Sigmoid colon (tissue), 7 donors: ENCODE measurements around the gene XRN2. TPM values are rescaled to one million over a fixed set of nuclear protein-coding genes. Genes with fewer than 3 reads are reported as not detected.

ENCODE experiments used
- DNase-seq: peaks from one replicate; pipeline ENCODE4 v3.0.0-alpha.2; 2019
- H3K27ac ChIP-seq, 4 donors: fragments of 200-600 bp; sonication (generic); one replicate each; pipeline ENCODE4 v1.5.1; 2016 to 2019; ENCODE audit warnings: mild to moderate bottlenecking in 1 of 4
- H3K27me3 ChIP-seq, 3 donors: fragments of 200-600 bp; sonication (generic); one replicate each; pipeline ENCODE4 v1.5.1; 2019; ENCODE audit warnings: mild to moderate bottlenecking in 1 of 3
- H3K36me3 ChIP-seq, 4 donors: fragments of 200-600 bp; sonication (generic); one replicate each; pipeline ENCODE4 v1.5.1; 2016 to 2019
- H3K4me1 ChIP-seq, 4 donors: fragments of 200-600 bp; sonication (generic); one replicate each; pipeline ENCODE4 v1.5.1; 2017 to 2019
- H3K4me3 ChIP-seq, 4 donors: fragments of 200-600 bp; sonication (generic); one replicate each; pipeline ENCODE4 v1.5.1; 2017 to 2019; ENCODE audit warnings: mild to moderate bottlenecking in 2 of 4, moderate library complexity in 1 of 4
- H3K9me3 ChIP-seq, 4 donors: fragments of 200-600 bp in 3 of 4; sonication (generic) in 3 of 4; one replicate each; pipeline versions ENCODE4 v1.5.1 to v1.6.1; 2013 to 2019
- EP300 ChIP-seq, 4 donors: sonication (generic); formaldehyde crosslinking; IDR thresholded peaks; one replicate each; pipeline ENCODE4 v1.6.1; 2017; ENCODE audit warnings: antibody characterized with exemption in 4 of 4
- POLR2A ChIP-seq, 2 donors: fragments of 450-650 bp; IDR thresholded peaks; one replicate each; pipeline ENCODE4 v1.6.1; 2016; ENCODE audit warnings: antibody characterized with exemption in 2 of 2, mild to moderate bottlenecking in 2 of 2, moderate library complexity in 2 of 2
- POLR2AphosphoS5 ChIP-seq, 4 donors: sonication (generic); formaldehyde crosslinking; IDR thresholded peaks; one replicate each; pipeline ENCODE4 v1.6.1; 2017; ENCODE audit warnings: antibody characterized with exemption in 4 of 4
- WGBS, 2 donors: extraction: QIAGEN DNeasy Blood & Tissue Kit; methylation state at CpG; one replicate each; pipeline ENCODE4 v1.1.7; 2013; 5-methylcytosine and 5-hydroxymethylcytosine counted together
- intact Hi-C: fragments of 100-400 bp; cut with DNase I; formaldehyde crosslinking; loops from one replicate; pipeline ENCODE4 v1.15.1; 2023
- polyA plus RNA-seq, 3 donors: library from polyadenylated mRNA; stranded (reverse); fragments of 200-250 nt; gene quantifications; one replicate each; pipeline ENCODE4 v1.2.3, GENCODE V29; 2013
- total RNA-seq, 4 donors: library from RNA; depleted of rRNA; stranded (reverse); fragments of >200 nt; gene quantifications; one replicate each; pipeline ENCODE4 v1.1.0, GENCODE V29; 2016
- TF ChIP-seq, protein P1 (sequence below), 4 experiments: fragments of 450-650 bp in 3 of 4; fragments of 200-600 bp in 1 of 4; IDR thresholded peaks; one replicate each; pipeline ENCODE4 v1.5.1; 2016 to 2019; ENCODE audit warnings: antibody characterized with exemption in 4 of 4, mild to moderate bottlenecking in 3 of 4, moderate library complexity in 2 of 4
- donor health status: healthy with polysubstance abuse.
- donor health status: Bipolar disorder and iron deficiency.
- donor health status: healthy.

XRN2 gene
- total and polyA plus RNA-seq, 7 donors = 21.0 to 79.8 (median 53.5) TPM

DNA sequence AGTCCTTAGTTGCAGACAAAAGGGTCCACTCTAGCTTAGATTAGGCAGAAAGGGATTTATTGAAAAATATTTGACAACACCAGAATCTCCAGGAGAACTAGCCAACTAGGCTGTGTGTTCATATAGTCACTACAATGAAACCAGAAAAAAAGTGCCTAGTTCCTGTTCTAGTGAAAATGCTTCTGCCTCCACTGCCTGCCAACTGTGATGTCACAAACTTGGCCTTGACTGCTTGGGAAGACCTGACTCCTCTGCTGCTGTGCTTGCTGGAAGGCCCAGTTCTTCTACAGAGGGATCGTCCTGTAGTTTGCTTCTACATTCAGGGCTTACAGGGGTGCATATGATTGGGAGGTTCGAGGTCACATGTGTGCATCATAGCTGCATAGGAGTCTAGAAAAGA is 40.3 kb upstream of the XRN2 start:
- no peak for TF ChIP-seq POLR2AphosphoS5 (IDR thresholded peaks at IDR 0.05)
- TF ChIP-seq POLR2A (IDR thresholded peaks at IDR 0.05) = no peak
- no peak for TF ChIP-seq EP300 (IDR thresholded peaks at IDR 0.05)
- H3K4me1 ChIP-seq = no peaks in the 10 kb centered on the region
- peaks cover 0 to 4% (median 0%) of the 10 kb centered on the region in 4 donors for H3K9me3 ChIP-seq
- H3K27ac ChIP-seq = no peak overlapping the region
- H3K4me3 ChIP-seq = no peak overlapping the region
- intact Hi-C loops = no loop called here
- no peaks in the 10 kb centered on the region for H3K36me3 ChIP-seq
- DNase-seq = no peak
- no peaks in the 10 kb centered on the region for H3K27me3 ChIP-seq
- 84 to 90% methylated on average over 2 of the region's 2 CpGs for WGBS, 2 donors

DNA sequence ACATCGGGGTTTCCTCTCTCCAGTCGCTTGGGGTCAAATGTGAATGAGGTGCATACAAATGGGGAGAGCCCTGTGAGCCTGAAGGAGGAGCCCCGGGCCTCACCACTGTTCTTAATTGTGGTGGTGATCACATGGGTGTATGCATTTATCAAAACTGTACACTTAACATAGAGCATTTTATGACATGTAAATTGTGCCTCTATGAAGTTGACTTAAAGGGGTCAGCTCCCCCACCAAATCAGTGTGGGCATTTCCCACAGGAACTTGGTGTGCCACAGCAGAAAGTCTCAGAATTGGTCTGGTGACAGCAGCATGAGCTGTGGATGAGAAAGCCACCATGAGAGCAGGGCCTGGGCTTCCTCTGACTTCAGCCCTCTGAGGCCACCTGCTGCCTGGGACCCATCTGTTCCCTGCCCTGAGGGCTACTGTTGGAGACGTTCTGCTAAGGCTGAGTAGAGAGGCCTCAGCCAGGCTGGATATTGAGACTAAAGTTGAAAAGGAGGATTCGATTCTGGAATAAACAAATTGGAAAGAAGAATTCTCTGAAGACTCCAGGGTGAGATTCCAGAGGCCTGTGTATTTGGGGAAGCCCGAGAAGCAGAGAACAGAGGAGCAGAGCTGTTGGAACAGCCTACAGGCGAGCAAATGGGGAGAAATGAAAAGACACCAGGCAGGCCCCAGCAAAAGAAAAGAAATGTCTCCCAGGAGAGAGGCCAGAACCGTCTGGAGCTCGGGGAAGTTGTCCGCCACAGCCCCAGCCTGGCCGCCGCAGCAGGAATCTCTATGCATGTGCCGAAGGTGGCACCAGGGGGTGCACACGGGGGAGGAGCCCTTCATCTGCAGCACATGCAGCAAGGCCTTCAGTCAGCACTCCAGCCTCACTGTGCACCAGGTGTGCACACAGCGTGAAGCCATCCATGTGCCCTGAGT is 37.6 kb upstream of the XRN2 start:
- DNase-seq = no peak
- peaks cover 0 to 4% (median 0%) of the 10 kb centered on the region in 4 donors for H3K9me3 ChIP-seq
- 82 to 86% methylated on average over 15 of the region's 15 CpGs for WGBS, 2 donors
- H3K4me3 ChIP-seq = no peak overlapping the region
- intact Hi-C loops = no loop called here
- no peaks in the 10 kb centered on the region for H3K27me3 ChIP-seq
- H3K27ac ChIP-seq = no peak overlapping the region
- H3K4me1 ChIP-seq = no peaks in the 10 kb centered on the region
- H3K36me3 ChIP-seq = no peaks in the 10 kb centered on the region
- TF ChIP-seq POLR2A (IDR thresholded peaks at IDR 0.05) = no peak
- no peak for TF ChIP-seq EP300 (IDR thresholded peaks at IDR 0.05)
- TF ChIP-seq, protein P1, sequence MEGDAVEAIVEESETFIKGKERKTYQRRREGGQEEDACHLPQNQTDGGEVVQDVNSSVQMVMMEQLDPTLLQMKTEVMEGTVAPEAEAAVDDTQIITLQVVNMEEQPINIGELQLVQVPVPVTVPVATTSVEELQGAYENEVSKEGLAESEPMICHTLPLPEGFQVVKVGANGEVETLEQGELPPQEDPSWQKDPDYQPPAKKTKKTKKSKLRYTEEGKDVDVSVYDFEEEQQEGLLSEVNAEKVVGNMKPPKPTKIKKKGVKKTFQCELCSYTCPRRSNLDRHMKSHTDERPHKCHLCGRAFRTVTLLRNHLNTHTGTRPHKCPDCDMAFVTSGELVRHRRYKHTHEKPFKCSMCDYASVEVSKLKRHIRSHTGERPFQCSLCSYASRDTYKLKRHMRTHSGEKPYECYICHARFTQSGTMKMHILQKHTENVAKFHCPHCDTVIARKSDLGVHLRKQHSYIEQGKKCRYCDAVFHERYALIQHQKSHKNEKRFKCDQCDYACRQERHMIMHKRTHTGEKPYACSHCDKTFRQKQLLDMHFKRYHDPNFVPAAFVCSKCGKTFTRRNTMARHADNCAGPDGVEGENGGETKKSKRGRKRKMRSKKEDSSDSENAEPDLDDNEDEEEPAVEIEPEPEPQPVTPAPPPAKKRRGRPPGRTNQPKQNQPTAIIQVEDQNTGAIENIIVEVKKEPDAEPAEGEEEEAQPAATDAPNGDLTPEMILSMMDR (IDR thresholded peaks at IDR 0.05) = no peak
- TF ChIP-seq POLR2AphosphoS5 (IDR thresholded peaks at IDR 0.05) = no peak

DNA sequence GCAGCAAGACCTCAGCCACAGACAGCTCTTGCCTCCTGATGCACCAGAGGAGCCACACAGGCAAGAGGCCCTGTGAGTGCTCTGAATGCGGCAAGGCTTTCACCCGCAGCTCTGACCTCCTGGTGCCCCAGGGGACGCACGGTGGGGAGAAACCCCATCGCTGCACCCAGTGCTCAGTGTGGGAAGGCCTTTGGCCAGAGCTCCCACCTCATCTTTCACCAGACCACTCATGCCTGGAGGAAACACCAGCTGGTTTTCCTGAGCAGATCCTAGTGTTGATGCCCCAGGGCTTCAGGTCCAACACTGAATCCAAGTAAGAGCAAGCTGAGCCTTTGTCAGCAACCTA is 37.0 kb upstream of the XRN2 start:
- intact Hi-C loops = no loop called here
- no peaks in the 10 kb centered on the region for H3K36me3 ChIP-seq
- no peak overlapping the region for H3K4me3 ChIP-seq
- no peaks in the 10 kb centered on the region for H3K27me3 ChIP-seq
- 93 to 96% methylated on average over 5 of the region's 5 CpGs for WGBS, 2 donors
- H3K9me3 ChIP-seq = peaks cover 0 to 4% (median 0%) of the 10 kb centered on the region in 4 donors
- no peaks in the 10 kb centered on the region for H3K4me1 ChIP-seq
- H3K27ac ChIP-seq = no peak overlapping the region
- no peak for DNase-seq
- TF ChIP-seq EP300 (IDR thresholded peaks at IDR 0.05) = no peak
- TF ChIP-seq POLR2A (IDR thresholded peaks at IDR 0.05) = no peak
- TF ChIP-seq, protein P1 (IDR thresholded peaks at IDR 0.05) = no peak
- TF ChIP-seq POLR2AphosphoS5 (IDR thresholded peaks at IDR 0.05) = no peak

DNA sequence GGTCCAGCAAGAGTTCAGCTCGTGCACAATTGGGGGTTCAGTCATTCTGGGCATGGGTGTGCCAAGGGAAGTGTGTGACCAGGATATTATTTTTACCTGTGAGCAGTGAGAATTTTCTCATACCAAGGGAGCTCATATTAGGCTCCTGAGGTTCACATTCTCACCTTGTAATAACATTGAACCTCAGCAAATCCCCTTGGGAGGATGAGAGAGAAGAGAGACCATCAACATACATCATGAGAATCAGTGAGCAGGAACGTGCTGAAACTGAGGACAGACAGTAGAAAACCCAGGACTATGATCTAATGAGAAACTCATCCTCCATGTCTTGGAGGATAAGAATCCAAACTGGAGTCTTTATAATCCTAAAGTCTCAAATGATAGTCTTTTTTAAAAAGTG is 33.4 kb upstream of the XRN2 start:
- TF ChIP-seq POLR2AphosphoS5 (IDR thresholded peaks at IDR 0.05) (no peak), POLR2A (IDR thresholded peaks at IDR 0.05) (no peak), EP300 (IDR thresholded peaks at IDR 0.05) (no peak)
- TF ChIP-seq, protein P1 (IDR thresholded peaks at IDR 0.05) = no peak
- Histone ChIP-seq H3K36me3 (no peaks in the 10 kb centered on the region), H3K4me3 (no peak overlapping the region), H3K27me3 (no peaks in the 10 kb centered on the region), H3K4me1 (no peaks in the 10 kb centered on the region), H3K9me3 (peaks cover 0 to 4% (median 1%) of the 10 kb centered on the region in 4 donors), H3K27ac (no peak overlapping the region)
- intact Hi-C loops = no loop called here
- WGBS, 2 donors = 54 to 70% methylated on average over 2 of the region's 2 CpGs
- DNase-seq = no peak

DNA sequence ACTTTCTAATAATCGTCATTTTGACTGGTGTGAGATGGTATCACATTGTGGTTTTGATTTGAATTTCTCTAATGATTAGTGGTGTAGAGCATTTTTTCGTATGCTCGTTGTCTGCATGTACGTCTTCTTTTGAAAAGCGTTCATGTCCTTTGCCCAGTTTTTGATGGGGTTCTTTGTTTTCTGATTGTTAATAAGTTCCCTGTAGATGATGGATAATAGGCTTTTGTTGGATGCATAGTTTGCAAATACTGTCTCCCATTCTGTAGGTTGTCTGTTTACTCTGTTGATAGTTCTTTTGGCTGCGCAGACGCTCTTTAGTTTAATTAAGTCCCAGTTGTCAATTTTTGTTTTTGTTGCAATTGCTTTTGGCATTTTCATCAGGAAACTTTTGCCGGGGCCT is 32.3 kb upstream of the XRN2 start:
- no peak overlapping the region for H3K27ac ChIP-seq
- intact Hi-C loops = no loop called here
- H3K36me3 ChIP-seq = no peaks in the 10 kb centered on the region
- H3K27me3 ChIP-seq = no peaks in the 10 kb centered on the region
- WGBS, 2 donors = 88 to 93% methylated on average over 8 of the region's 8 CpGs
- peaks cover 0 to 4% (median 1%) of the 10 kb centered on the region in 4 donors for H3K9me3 ChIP-seq
- TF ChIP-seq POLR2AphosphoS5 (IDR thresholded peaks at IDR 0.05) = no peak
- TF ChIP-seq, protein P1 (IDR thresholded peaks at IDR 0.05) = no peak
- DNase-seq = no peak
- no peak overlapping the region for H3K4me3 ChIP-seq
- H3K4me1 ChIP-seq = no peaks in the 10 kb centered on the region
